ENCODE results near the gene RGS7BP. TPM values are rescaled to one million over a fixed set of nuclear protein-coding genes. Genes with fewer than 3 reads are reported as not detected.

Gene RGS7BP
- total RNA-seq, 1 experiment from 2014 or later = 3.1 TPM

DNA sequence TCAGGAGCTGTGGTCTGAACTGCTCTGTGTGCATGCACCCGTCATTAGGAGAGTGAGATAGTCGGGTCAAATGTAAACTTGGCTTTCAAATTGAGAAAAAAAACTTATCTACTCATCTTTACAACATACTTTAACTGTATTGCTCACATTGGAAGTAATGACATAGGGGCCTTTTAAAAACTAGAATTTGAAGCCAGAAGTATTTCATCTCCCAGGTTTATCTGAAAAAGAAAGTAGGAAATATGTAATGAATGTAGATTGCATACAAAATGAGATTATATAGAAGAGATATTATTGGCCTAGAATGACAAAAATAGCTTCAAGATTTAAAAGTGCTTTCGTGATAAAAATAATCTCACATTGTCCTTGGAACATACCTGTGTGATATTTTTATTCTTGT is 24.3 kb downstream of the RGS7BP start:
- Histone ChIP-seq H3K36me3 (ENCODE audit: insufficient read depth, low read length, poor library complexity, severe bottlenecking) (no peaks in the 10 kb centered on the region), H3K27me3 (replicated peaks; ENCODE audit: insufficient read depth, low read depth, low read length, poor library complexity) (peaks cover 45% of the 10 kb centered on the region), H3K27ac (ENCODE audit: low read depth, low read length, poor library complexity, severe bottlenecking) (no peak overlapping the region), H3K4me1 (ENCODE audit: insufficient read depth, low read length, poor library complexity, severe bottlenecking) (no peaks in the 10 kb centered on the region), H3K9me3 (ENCODE audit: low read depth, low read length, poor library complexity, severe bottlenecking) (no peaks in the 10 kb centered on the region), H3K4me3 (ENCODE audit: low read depth, low read length, poor library complexity, severe bottlenecking) (no peak overlapping the region)
- ChIA-PET CTCF (no interaction called here), POLR2A (ENCODE audit: low non-redundant PET) (interaction anchor here (0.6 kb wide), 1 partner anchor 895 kb away, joined by 3 read pairs; no protein-coding TSS in a partner anchor)
- BruUV-seq (replicated peaks) = no TSS peak
- no peak for TF ChIP-seq EZH2 (IDR thresholded peaks at IDR 0.05; ENCODE audit: borderline replicate concordance, low read depth, low read length, poor library complexity, severe bottlenecking)
- TF ChIP-seq, protein P1, sequence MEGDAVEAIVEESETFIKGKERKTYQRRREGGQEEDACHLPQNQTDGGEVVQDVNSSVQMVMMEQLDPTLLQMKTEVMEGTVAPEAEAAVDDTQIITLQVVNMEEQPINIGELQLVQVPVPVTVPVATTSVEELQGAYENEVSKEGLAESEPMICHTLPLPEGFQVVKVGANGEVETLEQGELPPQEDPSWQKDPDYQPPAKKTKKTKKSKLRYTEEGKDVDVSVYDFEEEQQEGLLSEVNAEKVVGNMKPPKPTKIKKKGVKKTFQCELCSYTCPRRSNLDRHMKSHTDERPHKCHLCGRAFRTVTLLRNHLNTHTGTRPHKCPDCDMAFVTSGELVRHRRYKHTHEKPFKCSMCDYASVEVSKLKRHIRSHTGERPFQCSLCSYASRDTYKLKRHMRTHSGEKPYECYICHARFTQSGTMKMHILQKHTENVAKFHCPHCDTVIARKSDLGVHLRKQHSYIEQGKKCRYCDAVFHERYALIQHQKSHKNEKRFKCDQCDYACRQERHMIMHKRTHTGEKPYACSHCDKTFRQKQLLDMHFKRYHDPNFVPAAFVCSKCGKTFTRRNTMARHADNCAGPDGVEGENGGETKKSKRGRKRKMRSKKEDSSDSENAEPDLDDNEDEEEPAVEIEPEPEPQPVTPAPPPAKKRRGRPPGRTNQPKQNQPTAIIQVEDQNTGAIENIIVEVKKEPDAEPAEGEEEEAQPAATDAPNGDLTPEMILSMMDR (conservative IDR thresholded peaks at IDR 0.05; ENCODE audit: low read depth, low read length) = no peak
- no peak for DNase-seq (ENCODE audit: low spot score)
- intact Hi-C loops (cut with micrococcal nuclease; ENCODE audit: unreplicated experiment) = no loop called here

DNA sequence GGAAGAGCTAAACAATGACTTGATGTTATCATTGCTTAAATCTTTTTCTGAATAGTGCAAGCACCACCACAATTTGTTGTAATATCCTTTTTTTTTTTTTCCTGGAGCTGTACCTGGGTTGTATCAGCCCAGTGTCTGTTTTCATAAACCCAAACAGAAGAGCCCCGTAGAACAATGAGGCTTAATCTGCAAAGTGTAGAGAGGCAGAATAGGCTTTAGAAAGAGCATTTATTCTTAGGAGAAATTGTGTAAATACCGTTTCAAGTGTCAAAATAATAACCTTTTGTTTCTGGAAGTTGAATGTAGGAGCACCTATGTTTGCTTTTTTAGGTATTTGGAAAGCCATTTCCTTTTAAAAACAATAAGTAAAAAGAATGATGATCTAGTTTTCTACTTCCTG is 26.4 kb downstream of the RGS7BP start:
- no peaks in the 10 kb centered on the region for H3K4me1 ChIP-seq (ENCODE audit: insufficient read depth, low read length, poor library complexity, severe bottlenecking)
- BruUV-seq (replicated peaks) = no TSS peak
- no peak overlapping the region for H3K4me3 ChIP-seq (ENCODE audit: low read depth, low read length, poor library complexity, severe bottlenecking)
- H3K9me3 ChIP-seq (ENCODE audit: low read depth, low read length, poor library complexity, severe bottlenecking) = no peaks in the 10 kb centered on the region
- H3K27me3 ChIP-seq (replicated peaks; ENCODE audit: insufficient read depth, low read depth, low read length, poor library complexity) = peaks cover 49% of the 10 kb centered on the region
- DNase-seq (ENCODE audit: low spot score) = no peak
- ChIA-PET CTCF (no interaction called here), POLR2A (ENCODE audit: low non-redundant PET) (no interaction called here)
- H3K27ac ChIP-seq (ENCODE audit: low read depth, low read length, poor library complexity, severe bottlenecking) = no peak overlapping the region
- no peaks in the 10 kb centered on the region for H3K36me3 ChIP-seq (ENCODE audit: insufficient read depth, low read length, poor library complexity, severe bottlenecking)
- intact Hi-C loops (cut with micrococcal nuclease; ENCODE audit: unreplicated experiment) = no loop called here
- no peak for TF ChIP-seq EZH2 (IDR thresholded peaks at IDR 0.05; ENCODE audit: borderline replicate concordance, low read depth, low read length, poor library complexity, severe bottlenecking)
- TF ChIP-seq, protein P1 (conservative IDR thresholded peaks at IDR 0.05; ENCODE audit: low read depth, low read length) = no peak

DNA sequence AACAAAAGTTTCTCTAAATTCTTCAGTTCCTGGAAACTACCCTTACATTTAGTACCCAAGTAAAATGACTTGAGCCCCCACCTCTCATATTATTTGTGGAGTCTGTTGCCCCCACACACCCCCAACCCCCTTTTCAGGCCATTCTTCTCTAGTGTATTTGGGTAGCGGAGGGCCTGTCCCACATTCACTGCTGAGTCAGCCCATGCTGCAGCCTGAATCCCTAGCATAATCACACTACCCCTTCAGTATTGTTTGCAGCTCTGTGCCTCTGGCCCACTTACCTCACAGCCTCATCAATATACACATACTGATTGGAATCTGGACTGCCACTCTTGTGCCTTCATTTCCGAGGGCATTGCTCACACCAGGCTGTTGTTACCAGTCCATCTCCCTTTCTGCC is 26.8 kb downstream of the RGS7BP start:
- no peak for DNase-seq (ENCODE audit: low spot score)
- Histone ChIP-seq H3K27ac (ENCODE audit: low read depth, low read length, poor library complexity, severe bottlenecking) (no peak overlapping the region), H3K4me3 (ENCODE audit: low read depth, low read length, poor library complexity, severe bottlenecking) (no peak overlapping the region), H3K4me1 (ENCODE audit: insufficient read depth, low read length, poor library complexity, severe bottlenecking) (no peaks in the 10 kb centered on the region), H3K36me3 (ENCODE audit: insufficient read depth, low read length, poor library complexity, severe bottlenecking) (no peaks in the 10 kb centered on the region), H3K27me3 (replicated peaks; ENCODE audit: insufficient read depth, low read depth, low read length, poor library complexity) (peaks cover 51% of the 10 kb centered on the region), H3K9me3 (ENCODE audit: low read depth, low read length, poor library complexity, severe bottlenecking) (no peaks in the 10 kb centered on the region)
- ChIA-PET POLR2A (ENCODE audit: low non-redundant PET) (no interaction called here), CTCF (no interaction called here)
- intact Hi-C loops (cut with micrococcal nuclease; ENCODE audit: unreplicated experiment) = no loop called here
- TF ChIP-seq, protein P1 (conservative IDR thresholded peaks at IDR 0.05; ENCODE audit: low read depth, low read length) = no peak
- TF ChIP-seq EZH2 (IDR thresholded peaks at IDR 0.05; ENCODE audit: borderline replicate concordance, low read depth, low read length, poor library complexity, severe bottlenecking) = no peak
- BruUV-seq (replicated peaks) = no TSS peak

Measured in A673 (cell line).